NCI-H748 (cell line): Measurements from ENCODE around the gene RAP1GAP2.
"Not testable (repeated sequence)": the region's sequence is repeated elsewhere in the genome, so short reads cannot be mapped to it uniquely, and the experiment has no call there.

Source experiments
- DNase-seq: peaks from one replicate; lab custom pipeline; 2025; ENCODE audit not compliant: unreplicated experiment; lab: John Stamatoyannopoulos, UW

The RAP1GAP2 gene

DNA sequence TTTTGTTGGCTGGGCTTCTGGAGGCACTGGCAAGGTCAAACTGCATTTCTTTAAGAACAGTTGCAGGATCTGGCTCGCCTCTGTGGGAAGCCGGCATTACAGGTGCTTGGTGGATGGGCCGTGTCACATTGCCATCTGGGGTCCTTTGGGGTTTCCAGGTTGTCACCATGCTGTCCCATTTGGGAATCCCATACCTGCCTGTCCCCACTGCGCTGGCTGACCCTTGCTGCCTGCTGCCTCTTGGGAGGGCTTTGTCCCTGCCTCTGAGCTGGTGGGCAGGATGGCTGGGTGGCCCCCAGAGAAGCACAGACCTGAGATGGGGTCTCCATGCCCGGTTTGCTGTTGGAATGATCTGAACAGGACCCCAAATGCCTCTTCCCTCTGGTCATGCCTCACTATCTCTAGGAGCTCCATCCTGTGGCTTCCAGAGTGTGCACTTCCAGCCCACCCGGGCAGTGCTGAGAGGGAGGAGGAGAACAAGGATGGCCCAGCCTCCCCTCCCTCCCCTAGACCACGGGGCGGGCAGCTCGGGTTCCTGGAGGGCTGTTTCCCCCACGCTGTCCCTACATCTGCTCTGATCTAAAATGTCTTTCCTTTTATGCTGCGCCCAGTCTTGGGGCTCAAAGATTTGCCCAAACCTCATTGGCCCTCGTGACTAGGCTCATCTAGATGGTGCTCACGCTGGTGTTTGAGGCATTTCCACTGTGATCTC, 239.2 kb downstream of the RAP1GAP2 start:
- DNase-seq: no peak

- no peak for DNase-seq
Measured at GRCh38 chr17:3035968-3036280, 239.7 kb downstream of the RAP1GAP2 start.

- DNase-seq: no peak
Measured at GRCh38 chr17:3036800-3037199, 240.6 kb downstream of the RAP1GAP2 start.

GRCh38 chr17:3037259-3037658, 241.0 kb downstream of the RAP1GAP2 start:
- no peak for DNase-seq

- no peak for DNase-seq
Measured at GRCh38 chr17:3038941-3039340, 242.7 kb downstream of the RAP1GAP2 start.

DNA sequence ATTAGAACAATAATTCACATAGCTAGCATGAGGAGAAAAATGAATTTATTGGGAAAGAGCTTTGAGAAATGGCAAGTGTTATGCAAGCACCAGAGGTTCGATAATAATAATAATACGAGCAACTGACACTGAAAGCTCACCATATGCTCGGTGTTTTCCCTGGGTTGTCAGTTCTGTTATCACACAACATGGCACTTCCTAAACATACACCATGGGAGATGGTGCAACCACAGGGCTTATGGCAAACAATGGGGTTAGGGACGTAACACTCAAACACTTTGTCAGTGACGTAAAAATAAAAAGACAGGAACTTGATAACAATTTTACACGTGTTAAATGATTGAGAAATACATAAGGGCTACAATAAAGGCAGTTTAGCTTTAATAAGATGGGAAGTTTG, 243.5 kb downstream of the RAP1GAP2 start:
- DNase-seq: no peak

GRCh38 chr17:3040882-3041281, 244.6 kb downstream of the RAP1GAP2 start:
- no peak for DNase-seq

DNA sequence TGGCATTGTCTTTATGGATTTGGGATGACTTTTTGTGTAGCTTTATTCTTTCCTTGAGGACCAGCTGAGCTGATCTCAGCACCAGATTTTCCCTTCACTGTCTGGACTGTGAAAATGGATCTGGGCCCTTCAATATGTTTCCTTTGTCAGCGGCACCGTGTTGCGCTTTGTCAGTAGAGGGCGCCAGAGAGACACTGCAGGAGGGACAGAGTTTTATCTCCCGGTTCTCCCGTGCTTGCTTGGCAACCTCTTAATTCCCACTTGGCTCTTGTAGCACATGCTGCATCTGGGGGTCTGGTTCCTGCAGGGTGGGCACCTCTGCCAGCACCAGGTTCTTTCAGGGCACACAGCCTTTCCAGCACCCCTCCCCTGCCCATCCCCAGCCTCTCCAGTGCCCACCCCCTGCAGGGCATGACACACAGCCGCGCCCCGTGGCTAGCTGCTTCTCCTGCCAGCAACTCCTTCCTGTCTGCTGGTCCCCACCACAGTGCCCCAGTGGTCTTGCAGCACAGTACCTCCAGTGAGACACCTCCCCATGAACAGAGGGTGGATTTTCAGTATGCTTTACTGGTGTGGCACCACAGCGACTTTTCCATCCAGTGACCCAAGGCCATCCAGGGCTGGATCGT, 247.6 kb downstream of the RAP1GAP2 start:
- peak; percentile 54 for DNase-seq

- no peak for DNase-seq
Measured at GRCh38 chr17:3046753-3047152, 250.5 kb downstream of the RAP1GAP2 start.

DNA sequence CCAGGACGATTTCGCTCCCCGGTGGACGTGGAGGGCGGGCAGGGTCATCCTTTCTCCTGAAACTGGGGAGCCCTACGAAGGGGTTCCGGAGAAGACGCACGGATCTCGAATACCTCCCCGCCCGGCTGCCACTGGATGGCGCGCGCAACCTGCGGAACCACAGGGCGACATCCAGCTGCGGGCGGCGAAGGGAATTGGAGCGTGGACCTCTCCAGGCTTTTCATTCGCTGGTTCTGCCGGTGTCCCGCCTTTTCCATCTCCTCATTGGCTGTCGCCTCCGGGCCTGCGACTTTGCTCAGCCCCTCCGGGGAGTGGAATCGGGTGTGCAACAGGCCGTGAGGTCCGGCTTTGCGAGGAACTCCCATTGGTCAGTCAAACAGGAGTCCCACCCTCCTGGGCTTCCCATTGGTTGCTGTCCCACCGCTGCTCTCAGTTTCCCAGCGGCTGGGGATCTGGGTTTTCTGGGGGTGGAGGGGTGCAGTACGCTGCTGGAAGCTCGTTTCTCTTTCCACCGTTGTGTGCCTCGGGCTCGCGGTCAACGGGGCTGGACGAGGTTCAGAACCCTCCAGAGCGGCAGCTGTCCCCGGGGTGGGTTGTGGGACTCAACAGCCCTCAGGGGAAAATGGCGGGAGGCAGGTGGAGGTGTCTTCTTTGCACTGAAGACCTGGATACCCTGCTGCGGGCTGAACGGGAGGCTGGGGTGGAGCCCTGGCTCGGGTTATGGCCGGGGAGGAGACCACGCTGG, 252.7 kb downstream of the RAP1GAP2 start:
- peak; percentile 100 for DNase-seq

- DNase-seq: no peak
Measured at GRCh38 chr17:3049705-3050295, 253.6 kb downstream of the RAP1GAP2 start.

DNA sequence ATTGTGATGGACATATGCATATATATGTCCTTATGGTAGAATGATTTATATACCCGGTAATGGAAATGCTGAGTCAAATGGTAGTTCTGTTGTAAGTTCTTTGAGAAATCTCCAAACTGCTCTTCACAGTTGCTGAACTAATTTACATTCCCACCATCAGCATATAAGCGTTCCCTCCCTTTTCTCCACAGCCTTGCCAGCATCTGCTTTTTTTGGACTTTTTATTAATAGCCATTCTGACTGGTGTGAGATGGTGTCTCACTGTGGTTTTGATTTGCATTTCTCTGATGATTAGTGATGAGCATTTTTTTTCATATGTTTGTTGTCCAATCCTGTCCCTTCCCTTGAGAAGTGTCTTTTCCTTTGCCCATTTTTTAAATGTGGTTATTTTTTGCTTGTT, 258.6 kb downstream of the RAP1GAP2 start:
- not testable (repeated sequence) for DNase-seq

DNA sequence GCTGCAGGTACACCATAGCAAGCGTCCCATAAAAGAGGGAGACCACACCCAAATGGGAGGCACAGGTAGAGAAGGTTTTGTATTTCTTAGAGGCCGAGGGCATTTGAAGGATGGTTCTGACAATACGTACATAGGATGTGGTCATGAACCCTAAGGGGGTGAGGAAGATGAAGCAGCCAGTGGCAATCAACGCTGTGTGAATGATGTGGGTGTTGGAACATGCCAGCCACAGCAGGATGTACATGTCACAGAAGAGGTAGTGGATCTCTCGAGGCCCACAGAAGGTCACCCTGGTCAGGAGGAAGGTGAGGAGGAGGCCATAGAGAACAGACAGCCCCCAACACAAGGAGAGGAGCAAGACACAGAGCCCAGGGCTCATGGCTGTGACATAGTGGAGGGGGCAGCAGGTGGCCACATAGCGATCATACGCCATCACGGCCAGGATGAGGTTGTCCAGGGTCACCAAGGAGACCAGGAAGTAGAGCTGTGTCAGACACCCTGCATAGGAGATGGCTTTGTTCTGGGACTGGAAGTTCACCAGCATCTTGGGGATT, 266.7 kb downstream of the RAP1GAP2 start:
- DNase-seq: not testable (repeated sequence)

DNA sequence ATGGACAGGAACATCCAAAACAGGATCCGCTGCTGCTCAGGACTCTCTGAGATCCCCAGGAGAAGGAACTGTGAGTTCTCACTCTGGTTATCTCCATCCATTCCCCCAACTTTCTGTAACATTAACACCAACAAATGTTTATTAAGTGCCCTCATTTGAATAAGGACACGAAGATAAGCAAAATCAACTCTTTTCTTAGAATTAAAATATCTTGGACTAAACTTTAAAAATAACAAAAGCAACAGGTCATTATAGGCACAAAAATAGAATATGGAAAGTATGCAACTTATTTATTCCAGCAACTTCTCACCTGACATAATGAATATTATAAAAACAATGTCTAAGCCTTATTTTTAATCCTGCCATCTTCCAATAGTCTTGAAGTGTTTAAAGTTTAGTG, 267.3 kb downstream of the RAP1GAP2 start, which contains the start of gene OR1D5:
Gene OR1D5, minus strand, starts transcription at position 101 of the 400 bp plus-strand sequence. Its CDS starts 0 bp downstream, at position 101.
- not testable (repeated sequence) for DNase-seq

GRCh38 chr17:3065192-3065591, 269.0 kb downstream of the RAP1GAP2 start:
- not testable (repeated sequence) for DNase-seq

DNA sequence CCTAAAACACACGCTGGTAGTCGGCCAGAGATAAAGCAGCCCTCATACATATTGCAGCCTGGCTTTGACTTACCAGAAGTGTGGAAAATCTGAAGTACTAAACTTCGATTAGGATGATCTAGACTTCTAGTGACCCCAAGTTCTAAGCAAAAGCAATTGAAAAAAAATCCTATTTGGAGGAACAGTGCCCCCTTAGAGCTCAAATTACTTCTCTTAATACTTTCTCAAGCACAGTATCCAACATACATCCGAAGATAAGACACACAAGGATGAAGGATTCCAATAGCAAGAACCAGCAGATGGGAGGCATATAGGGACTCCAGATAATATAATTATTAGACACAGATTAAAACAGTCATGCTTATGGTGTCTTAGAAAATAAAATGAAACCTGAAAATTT, 277.6 kb downstream of the RAP1GAP2 start:
- DNase-seq: not testable (repeated sequence)
